H9 (cell line): ENCODE data around the gene EN1. TPM values are rescaled to one million over a fixed set of nuclear protein-coding genes. Genes with fewer than 3 reads are reported as not detected.
A peak's percentile ranks its signal among the peaks of the same experiment; 100 is the strongest.

Experiments used
- DNase-seq: peaks from one replicate; pipeline ENCODE4 v3.0.0-alpha.2; 2017
- H2AFZ ChIP-seq: one replicate; pipeline ENCODE4 v1.6.1; 2013; ENCODE audit warnings: mild to moderate bottlenecking, low read length, control low read depth, moderate library complexity
- H2AK5ac ChIP-seq: 2 replicates; pipeline ENCODE4 v1.6.1; 2013; ENCODE audit warnings: low read length, control low read depth, mixed read lengths; ENCODE audit not compliant: insufficient read length
- H2BK120ac ChIP-seq: one replicate; pipeline ENCODE4 v1.6.1; 2013; ENCODE audit warnings: low read depth, mild to moderate bottlenecking, low read length, control low read depth, inconsistent platforms; ENCODE audit not compliant: poor library complexity, severe bottlenecking
- H2BK12ac ChIP-seq: 2 replicates; pipeline ENCODE4 v1.6.1; 2013; ENCODE audit warnings: low read length, control low read depth, mixed read lengths, low read depth; ENCODE audit not compliant: insufficient read length
- H2BK15ac ChIP-seq: 2 replicates; pipeline ENCODE4 v1.6.1; 2013; ENCODE audit warnings: low read depth, low read length, control low read depth
- H2BK20ac ChIP-seq: one replicate; pipeline ENCODE4 v1.6.1; 2013; ENCODE audit warnings: low read depth, mild to moderate bottlenecking, low read length, control low read depth, inconsistent platforms; ENCODE audit not compliant: poor library complexity, severe bottlenecking
- H2BK5ac ChIP-seq: 2 replicates; pipeline ENCODE4 v1.6.1; 2013; ENCODE audit warnings: low read length, control low read depth, mixed read lengths; ENCODE audit not compliant: insufficient read length
- H3K14ac ChIP-seq: 2 replicates; pipeline ENCODE4 v1.6.1; 2013; ENCODE audit warnings: low read length, control low read depth; ENCODE audit not compliant: insufficient read depth
- H3K18ac ChIP-seq: 2 replicates; pipeline ENCODE4 v1.6.1; 2013; ENCODE audit warnings: low read depth, mild to moderate bottlenecking, mixed read lengths, low read length, control low read depth; ENCODE audit not compliant: insufficient read length
- H3K23ac ChIP-seq: 2 replicates; pipeline ENCODE4 v1.6.1; 2013; ENCODE audit warnings: low read length, control low read depth, mixed read lengths, low read depth; ENCODE audit not compliant: insufficient read length
- H3K23me2 ChIP-seq: 2 replicates; pipeline ENCODE4 v1.6.1; 2013; ENCODE audit warnings: low read depth, mild to moderate bottlenecking, mixed read lengths, low read length, control low read depth; ENCODE audit not compliant: insufficient read length, poor library complexity, severe bottlenecking
- H3K27ac ChIP-seq: 2 replicates; pipeline ENCODE4 v1.5.1; 2013; ENCODE audit warnings: low read length, control low read depth, mixed read lengths, low read depth; ENCODE audit not compliant: insufficient read length
- H3K27me3 ChIP-seq: 2 replicates; pipeline ENCODE4 v1.6.1; 2013; ENCODE audit warnings: low read length, control low read depth, inconsistent platforms; ENCODE audit not compliant: insufficient read depth
- H3K4ac ChIP-seq: 2 replicates; pipeline ENCODE4 v1.6.1; 2013; ENCODE audit warnings: low read depth, mild to moderate bottlenecking, control low read depth, inconsistent platforms, low read length, moderate library complexity
- H3K4me1 ChIP-seq: 2 replicates; pipeline ENCODE4 v1.6.1; 2013; ENCODE audit warnings: low read length, control low read depth, inconsistent platforms; ENCODE audit not compliant: insufficient read depth
- H3K4me2 ChIP-seq: 2 replicates; pipeline ENCODE4 v1.6.1; 2013; ENCODE audit warnings: low read length, control low read depth, mixed read lengths; ENCODE audit not compliant: insufficient read length, insufficient read depth
- H3K56ac ChIP-seq: 2 replicates; pipeline ENCODE4 v1.6.1; 2013; ENCODE audit warnings: low read depth, mild to moderate bottlenecking, mixed read lengths, low read length, control low read depth; ENCODE audit not compliant: insufficient read length
- H3K79me1 ChIP-seq: 2 replicates; pipeline ENCODE4 v1.6.1; 2013; ENCODE audit warnings: low read depth, mild to moderate bottlenecking, moderate library complexity, low read length, control low read depth, inconsistent platforms; ENCODE audit not compliant: insufficient read depth, poor library complexity, severe bottlenecking
- H3K79me2 ChIP-seq: 2 replicates; pipeline ENCODE4 v1.6.1; 2013; ENCODE audit warnings: low read length, control low read depth, inconsistent platforms; ENCODE audit not compliant: insufficient read depth
- H3K9ac ChIP-seq: 2 replicates; pipeline ENCODE4 v1.6.1; 2013; ENCODE audit warnings: low read length, control low read depth, mixed read lengths; ENCODE audit not compliant: insufficient read length; ENCODE audit errors: extremely low read depth
- H3K9me3 ChIP-seq: one replicate; pipeline ENCODE4 v1.6.1; 2013; ENCODE audit warnings: low read depth, low read length, inconsistent platforms; ENCODE audit not compliant: control insufficient read depth
- H3T11ph ChIP-seq: one replicate; pipeline ENCODE4 v1.6.1; 2013; ENCODE audit warnings: mild to moderate bottlenecking, low read length, control low read depth, inconsistent platforms
- H4K20me1 ChIP-seq: one replicate; pipeline ENCODE4 v1.6.1; 2013; ENCODE audit not compliant: control insufficient read depth, insufficient read length, insufficient read depth
- H4K5ac ChIP-seq: 2 replicates; pipeline ENCODE4 v1.6.1; 2013; ENCODE audit warnings: low read depth, mild to moderate bottlenecking, mixed read lengths, low read length, control low read depth; ENCODE audit not compliant: insufficient read length
- H4K8ac ChIP-seq: replicated peaks from 2 replicates; pipeline ENCODE4 v1.6.1; 2013; ENCODE audit warnings: low read length, control low read depth, mixed read lengths, low read depth; ENCODE audit not compliant: insufficient read length
- H4K91ac ChIP-seq: 2 replicates; pipeline ENCODE4 v1.6.1; 2013; ENCODE audit warnings: low read depth, mild to moderate bottlenecking, moderate library complexity, mixed read lengths, low read length, control low read depth; ENCODE audit not compliant: insufficient read length
- H3K27ac Mint-ChIP-seq, 3 experiments: 2 replicates in 2 of 3; 3 replicates in 1 of 3; pipeline ENCODE4 v1.8.0; 2020 to 2021; ENCODE audit warnings: mixed read lengths in 3 of 3, mild to moderate bottlenecking in 1 of 3, moderate library complexity in 1 of 3
- H3K27me3 Mint-ChIP-seq: 2 replicates; pipeline ENCODE4 v1.8.0; 2021; ENCODE audit warnings: low read depth, mild to moderate bottlenecking, moderate library complexity, mixed read lengths
- H3K36me3 Mint-ChIP-seq, 3 experiments: 2 replicates in 2 of 3; 3 replicates in 1 of 3; pipeline ENCODE4 v1.8.0; 2020 to 2021; ENCODE audit warnings: low read depth in 3 of 3, mixed read lengths in 3 of 3; ENCODE audit not compliant: insufficient read depth in 1 of 3
- H3K4me1 Mint-ChIP-seq, 2 experiments: 2 replicates each; pipeline ENCODE4 v1.8.0; 2020; ENCODE audit warnings: mixed read lengths in 2 of 2
- H3K4me3 Mint-ChIP-seq, 2 experiments: 2 replicates in 1 of 2; 3 replicates in 1 of 2; pipeline ENCODE4 v1.8.0; 2020 to 2021; ENCODE audit warnings: mild to moderate bottlenecking in 2 of 2, mixed read lengths in 2 of 2, moderate library complexity in 1 of 2
- H3K9me3 Mint-ChIP-seq, 2 experiments: 2 replicates in 1 of 2; 3 replicates in 1 of 2; pipeline ENCODE4 v1.8.0; 2020; ENCODE audit warnings: mild to moderate bottlenecking in 2 of 2, mixed read lengths in 2 of 2, moderate library complexity in 1 of 2
- CTCF ChIP-seq: fragments of 200-600 bp; sonication (generic); conservative IDR thresholded peaks from 3 replicates; pipeline ENCODE4 v1.8.0; 2021; ENCODE audit warnings: antibody characterized with exemption, mild to moderate bottlenecking
- WGBS: extraction: QIAGEN DNeasy Blood & Tissue Kit; methylation state at CpG from one replicate; pipeline ENCODE4 v1.1.7; 2013; ENCODE audit warnings: missing lambda C conversion rate, low lambda C conversion rate, mixed read lengths; ENCODE audit not compliant: insufficient read length; ENCODE audit errors: extremely low coverage; 5-methylcytosine and 5-hydroxymethylcytosine counted together
- total RNA-seq: library from RNA; stranded (reverse); gene quantifications from 2 replicates; pipeline ENCODE4 v1.2.1, GENCODE V29; 2021

EN1 gene
- total RNA-seq, 1 experiment from 2014 or later, result not detected

- Histone ChIP-seq H2BK15ac (no peak overlapping the region), H3K23me2 (peaks cover 11% of the 10 kb centered on the region), H2BK20ac (no peak overlapping the region), H3K79me1 (no peaks in the 10 kb centered on the region), H3K27ac (no peak overlapping the region), H3K9ac (no peak overlapping the region), H3K27me3 (peaks cover 67% of the 10 kb centered on the region), H2AFZ (no peak overlapping the region), H2BK12ac (no peak overlapping the region), H2BK5ac (no peak overlapping the region), H3K9me3 (no peaks in the 10 kb centered on the region), H3K79me2 (no peaks in the 10 kb centered on the region), H3K4ac (no peak overlapping the region), H3K4me2 (peak overlapping the region; percentile 83), H4K8ac (no peak overlapping the region), H2BK120ac (no peak overlapping the region), H3K18ac (no peak overlapping the region), H4K91ac (no peak overlapping the region), H2AK5ac (no peak overlapping the region), H3K23ac (no peak overlapping the region), H4K20me1 (no peaks in the 10 kb centered on the region), H4K5ac (no peak overlapping the region), H3K4me1 (no peaks in the 10 kb centered on the region; the same call in 1 of the 2 replicates), H3K56ac (no peak overlapping the region), H3K14ac (no peak overlapping the region), H3T11ph (no peak overlapping the region)
- no peak for TF ChIP-seq CTCF
- H3K27me3 Mint-ChIP-seq, result peaks cover 98% of the 10 kb centered on the region
- peak overlapping the region in 1 of 2 experiments; percentile 87; a peak in 3 of 5 replicates for H3K4me3 Mint-ChIP-seq
- peaks cover 30 to 48% of the 10 kb centered on the region in 2 experiments for H3K4me1 Mint-ChIP-seq
- no peak overlapping the region for H3K27ac Mint-ChIP-seq
- no CpG with 5 or more reads among the region's 36 CpGs for WGBS
- peaks cover 0 to 6% (median 0%) of the 10 kb centered on the region in 3 experiments; a peak in 1 of 7 replicates for H3K36me3 Mint-ChIP-seq
- H3K9me3 Mint-ChIP-seq, result peaks cover 0 to 6% of the 10 kb centered on the region in 2 experiments; a peak in 1 of 5 replicates
- DNase-seq, result no peak
These were observed 14.4 kb downstream of the EN1 start for GRCh38 chr2:118832791-118833715.
